ENCODE measurements around the gene OLFM4.
"Not testable (repeated sequence)": the region's sequence is repeated elsewhere in the genome, so short reads cannot be mapped to it uniquely, and the experiment has no call there.

Gene OLFM4

GRCh38 chr13:53014018-53014417, 14.6 kb upstream of the OLFM4 start:
- not testable (repeated sequence) for DNase-seq (ENCODE audit: low read depth, low spot score); H3K27ac ChIP-seq

GRCh38 chr13:53014495-53015443, 13.8 kb upstream of the OLFM4 start:
- no peak overlapping the region for H3K27ac ChIP-seq
- no peak for DNase-seq (ENCODE audit: low read depth, low spot score)

GRCh38 chr13:53015971-53016370, 12.6 kb upstream of the OLFM4 start:
- DNase-seq (ENCODE audit: low read depth, low spot score): no peak
- H3K27ac ChIP-seq: no peak overlapping the region

GRCh38 chr13:53017433-53017970, 11.1 kb upstream of the OLFM4 start:
- DNase-seq (ENCODE audit: low read depth, low spot score): no peak
- H3K27ac ChIP-seq: no peak overlapping the region

GRCh38 chr13:53018690-53019647, 9.6 kb upstream of the OLFM4 start:
- no peak overlapping the region for H3K27ac ChIP-seq
- no peak for DNase-seq (ENCODE audit: low read depth, low spot score)

- no peak overlapping the region for H3K27ac ChIP-seq
- no peak for DNase-seq (ENCODE audit: low read depth, low spot score)
These were observed 7.8 kb upstream of the OLFM4 start for GRCh38 chr13:53020764-53021335.

- DNase-seq (ENCODE audit: low read depth, low spot score): no peak
- H3K27ac ChIP-seq: no peak overlapping the region
These were observed 5.4 kb upstream of the OLFM4 start for GRCh38 chr13:53023246-53023645.

- DNase-seq (ENCODE audit: low read depth, low spot score): no peak
- H3K27ac ChIP-seq: no peak overlapping the region
These were observed 550 bp upstream of the OLFM4 start for GRCh38 chr13:53028063-53028462.

GRCh38 chr13:53032849-53033248, 4.2 kb downstream of the OLFM4 start:
- no peak overlapping the region for H3K27ac ChIP-seq
- no peak for DNase-seq (ENCODE audit: low read depth, low spot score)

- DNase-seq (ENCODE audit: low read depth, low spot score): no peak
- H3K27ac ChIP-seq: no peak overlapping the region
These were observed 10.4 kb downstream of the OLFM4 start for GRCh38 chr13:53038993-53039392.

GRCh38 chr13:53041968-53042516, 13.4 kb downstream of the OLFM4 start:
- H3K27ac ChIP-seq: no peak overlapping the region
- DNase-seq (ENCODE audit: low read depth, low spot score): no peak

GRCh38 chr13:53042877-53043276, 14.3 kb downstream of the OLFM4 start:
- H3K27ac ChIP-seq: no peak overlapping the region
- DNase-seq (ENCODE audit: low read depth, low spot score): no peak

GRCh38 chr13:53043398-53043797, 14.8 kb downstream of the OLFM4 start:
- no peak overlapping the region for H3K27ac ChIP-seq
- DNase-seq (ENCODE audit: low read depth, low spot score): no peak

GRCh38 chr13:53045189-53045588, 16.6 kb downstream of the OLFM4 start:
- DNase-seq (ENCODE audit: low read depth, low spot score): no peak
- no peak overlapping the region for H3K27ac ChIP-seq

- no peak for DNase-seq (ENCODE audit: low read depth, low spot score)
- no peak overlapping the region for H3K27ac ChIP-seq
These were observed 20.3 kb downstream of the OLFM4 start for GRCh38 chr13:53048880-53049279.

GRCh38 chr13:53050151-53050550, 21.5 kb downstream of the OLFM4 start:
- no peak overlapping the region for H3K27ac ChIP-seq
- no peak for DNase-seq (ENCODE audit: low read depth, low spot score)

GRCh38 chr13:53052675-53053074, 24.1 kb downstream of the OLFM4 start:
- no peak overlapping the region for H3K27ac ChIP-seq
- DNase-seq (ENCODE audit: low read depth, low spot score): no peak

GRCh38 chr13:53054569-53054968, 26.0 kb downstream of the OLFM4 start:
- no peak for DNase-seq (ENCODE audit: low read depth, low spot score)
- H3K27ac ChIP-seq: no peak overlapping the region

- DNase-seq (ENCODE audit: low read depth, low spot score): no peak
These were observed 29.6 kb downstream of the OLFM4 start for GRCh38 chr13:53058065-53058679.

More at GRCh38 chr13:53058065-53058679, 29.6 kb downstream of the OLFM4 start:
- no peak overlapping the region for H3K27ac ChIP-seq

All from epithelial cell of prostate (primary cell).